ENCODE results near the gene REG1B. TPM values are rescaled to one million over a fixed set of nuclear protein-coding genes. Genes with fewer than 3 reads are reported as not detected.

REG1B gene
- total RNA-seq, 2 donors from 2014 or later, result 10.2 TPM; not detected in 1

DNA sequence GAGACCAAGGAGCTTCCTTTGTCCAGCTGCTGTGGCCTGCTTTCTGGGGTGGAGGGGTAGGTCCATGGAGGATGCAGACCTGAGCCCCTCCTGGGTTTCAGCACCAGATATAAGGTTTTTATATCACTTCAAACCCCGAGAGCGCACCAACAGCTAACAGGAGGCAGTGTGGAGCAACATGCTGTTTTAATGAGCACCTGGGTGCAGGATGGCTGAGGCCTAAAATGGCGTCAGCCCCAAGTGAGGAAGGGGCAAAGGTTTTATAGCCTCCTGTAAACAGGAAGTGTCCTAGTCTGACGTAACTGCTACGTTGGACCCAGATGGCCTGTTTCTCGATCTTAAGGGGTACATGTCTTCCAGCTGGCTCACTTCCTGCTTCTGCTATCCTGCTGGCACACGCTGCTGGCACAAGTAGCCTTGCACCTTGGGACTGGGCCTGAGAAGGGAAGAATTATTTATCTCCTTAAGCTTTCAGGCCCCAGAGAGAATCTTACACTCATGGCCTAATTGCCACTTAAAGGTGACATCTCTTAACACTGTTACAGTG, 11.4 kb upstream of the REG1B start:
- Histone ChIP-seq H3K27me3 (no peaks in the 10 kb centered on the region), H3K4me3 (no peak overlapping the region), H3K36me3 (no peaks in the 10 kb centered on the region), H3K9me3 (no peaks in the 10 kb centered on the region), H3K9ac (ENCODE audit: low read depth in 2 of 2, low read length in 2 of 2) (no peak overlapping the region), H3K4me1 (no peaks in the 10 kb centered on the region), H3K27ac (no peak overlapping the region)
- TF ChIP-seq, protein P1, sequence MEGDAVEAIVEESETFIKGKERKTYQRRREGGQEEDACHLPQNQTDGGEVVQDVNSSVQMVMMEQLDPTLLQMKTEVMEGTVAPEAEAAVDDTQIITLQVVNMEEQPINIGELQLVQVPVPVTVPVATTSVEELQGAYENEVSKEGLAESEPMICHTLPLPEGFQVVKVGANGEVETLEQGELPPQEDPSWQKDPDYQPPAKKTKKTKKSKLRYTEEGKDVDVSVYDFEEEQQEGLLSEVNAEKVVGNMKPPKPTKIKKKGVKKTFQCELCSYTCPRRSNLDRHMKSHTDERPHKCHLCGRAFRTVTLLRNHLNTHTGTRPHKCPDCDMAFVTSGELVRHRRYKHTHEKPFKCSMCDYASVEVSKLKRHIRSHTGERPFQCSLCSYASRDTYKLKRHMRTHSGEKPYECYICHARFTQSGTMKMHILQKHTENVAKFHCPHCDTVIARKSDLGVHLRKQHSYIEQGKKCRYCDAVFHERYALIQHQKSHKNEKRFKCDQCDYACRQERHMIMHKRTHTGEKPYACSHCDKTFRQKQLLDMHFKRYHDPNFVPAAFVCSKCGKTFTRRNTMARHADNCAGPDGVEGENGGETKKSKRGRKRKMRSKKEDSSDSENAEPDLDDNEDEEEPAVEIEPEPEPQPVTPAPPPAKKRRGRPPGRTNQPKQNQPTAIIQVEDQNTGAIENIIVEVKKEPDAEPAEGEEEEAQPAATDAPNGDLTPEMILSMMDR (IDR thresholded peaks at IDR 0.05), result no peak
- DNase-seq, result no peak
- intact Hi-C loops (cut with DNase I), result no loop called here

GRCh38 chr2:79097843-79098242, 10.1 kb upstream of the REG1B start:
- Histone ChIP-seq H3K9ac (ENCODE audit: low read depth in 2 of 2, low read length in 2 of 2) (no peak overlapping the region), H3K4me3 (no peak overlapping the region), H3K27me3 (no peaks in the 10 kb centered on the region), H3K27ac (no peak overlapping the region), H3K9me3 (no peaks in the 10 kb centered on the region), H3K36me3 (no peaks in the 10 kb centered on the region), H3K4me1 (no peaks in the 10 kb centered on the region)
- no peak for DNase-seq
- TF ChIP-seq, protein P1 (IDR thresholded peaks at IDR 0.05), result no peak
- intact Hi-C loops (cut with DNase I), result no loop called here

DNA sequence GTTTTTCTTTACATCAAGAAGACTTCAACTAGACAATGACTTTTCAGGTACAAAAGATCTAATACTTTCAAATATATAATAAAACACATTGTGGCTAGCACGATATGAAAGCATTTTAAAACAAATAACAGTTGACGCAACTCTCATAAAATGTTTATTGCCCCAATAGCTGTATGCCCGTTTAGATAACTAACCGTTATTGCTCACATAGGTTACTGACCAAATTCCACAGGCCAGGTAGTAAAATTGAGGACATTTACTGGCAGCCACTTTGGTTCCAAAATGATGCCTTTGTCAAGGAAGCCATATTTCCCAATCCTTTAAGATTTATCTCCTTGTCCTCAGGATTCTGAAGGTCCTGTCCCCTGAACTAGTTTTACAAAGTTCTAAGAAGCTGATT, 2.9 kb upstream of the REG1B start:
- no peaks in the 10 kb centered on the region for H3K4me1 ChIP-seq
- no peak overlapping the region for H3K4me3 ChIP-seq
- H3K9ac ChIP-seq (ENCODE audit: low read depth in 2 of 2, low read length in 2 of 2), result no peak overlapping the region
- TF ChIP-seq, protein P1 (IDR thresholded peaks at IDR 0.05), result no peak
- H3K27me3 ChIP-seq, result peaks cover 9% of the 10 kb centered on the region
- H3K9me3 ChIP-seq, result no peaks in the 10 kb centered on the region
- intact Hi-C loops (cut with DNase I), result no loop called here
- H3K36me3 ChIP-seq, result no peaks in the 10 kb centered on the region
- no peak for DNase-seq
- no peak overlapping the region for H3K27ac ChIP-seq

- intact Hi-C loops (cut with DNase I), result no loop called here
These were observed 1.5 kb downstream of the REG1B start for GRCh38 chr2:79086255-79086654.

GRCh38 chr2:79085382-79085781, 2.4 kb downstream of the REG1B start:
- Histone ChIP-seq H3K27ac (no peak overlapping the region), H3K9me3 (no peaks in the 10 kb centered on the region), H3K9ac (ENCODE audit: low read depth in 2 of 2, low read length in 2 of 2) (no peak overlapping the region), H3K36me3 (no peaks in the 10 kb centered on the region), H3K27me3 (peaks cover 13% of the 10 kb centered on the region), H3K4me1 (no peaks in the 10 kb centered on the region), H3K4me3 (no peak overlapping the region)
- TF ChIP-seq, protein P1 (IDR thresholded peaks at IDR 0.05), result no peak
- intact Hi-C loops (cut with DNase I), result no loop called here
- DNase-seq, result no peak

More at GRCh38 chr2:79086255-79086654, 1.5 kb downstream of the REG1B start:
- H3K27ac ChIP-seq, result no peak overlapping the region
- H3K4me1 ChIP-seq, result no peaks in the 10 kb centered on the region
- TF ChIP-seq, protein P1 (IDR thresholded peaks at IDR 0.05), result no peak
- no peaks in the 10 kb centered on the region for H3K36me3 ChIP-seq
- H3K27me3 ChIP-seq, result peaks cover 13% of the 10 kb centered on the region
- H3K9ac ChIP-seq (ENCODE audit: low read depth in 2 of 2, low read length in 2 of 2), result no peak overlapping the region
- H3K9me3 ChIP-seq, result no peaks in the 10 kb centered on the region
- DNase-seq, result no peak
- no peak overlapping the region for H3K4me3 ChIP-seq
